Measurements from ENCODE around the gene ARHGAP21.

DNA sequence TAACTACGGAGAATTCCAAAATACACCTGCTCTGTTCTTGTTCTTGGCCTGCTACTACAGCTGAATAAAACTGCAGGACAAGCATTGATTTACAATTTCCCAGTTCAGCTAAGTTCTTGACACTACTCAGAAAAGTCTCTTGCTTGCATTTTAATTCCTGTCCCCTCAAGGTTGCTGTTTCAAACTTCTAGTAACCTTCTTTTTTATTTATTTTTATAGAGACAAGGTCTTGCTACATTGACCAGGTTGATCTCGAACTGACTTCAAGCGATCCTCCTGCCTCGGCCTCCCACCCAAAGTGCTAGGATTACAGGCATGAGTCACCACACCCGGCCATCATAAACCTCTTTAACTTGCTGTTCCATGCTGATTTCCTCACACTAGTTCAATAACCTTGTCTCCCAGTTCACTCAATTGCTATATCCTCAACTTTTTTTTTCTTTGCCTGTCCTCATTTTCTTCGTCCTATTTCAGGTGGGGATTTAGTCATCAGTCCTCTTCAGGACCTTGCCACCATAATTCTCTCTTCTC, 79.9 kb downstream of the ARHGAP21 start:
- TF ChIP-seq EZH2 (IDR thresholded peaks at IDR 0.05; ENCODE audit: low read length): no peak
- TF ChIP-seq, protein P1, sequence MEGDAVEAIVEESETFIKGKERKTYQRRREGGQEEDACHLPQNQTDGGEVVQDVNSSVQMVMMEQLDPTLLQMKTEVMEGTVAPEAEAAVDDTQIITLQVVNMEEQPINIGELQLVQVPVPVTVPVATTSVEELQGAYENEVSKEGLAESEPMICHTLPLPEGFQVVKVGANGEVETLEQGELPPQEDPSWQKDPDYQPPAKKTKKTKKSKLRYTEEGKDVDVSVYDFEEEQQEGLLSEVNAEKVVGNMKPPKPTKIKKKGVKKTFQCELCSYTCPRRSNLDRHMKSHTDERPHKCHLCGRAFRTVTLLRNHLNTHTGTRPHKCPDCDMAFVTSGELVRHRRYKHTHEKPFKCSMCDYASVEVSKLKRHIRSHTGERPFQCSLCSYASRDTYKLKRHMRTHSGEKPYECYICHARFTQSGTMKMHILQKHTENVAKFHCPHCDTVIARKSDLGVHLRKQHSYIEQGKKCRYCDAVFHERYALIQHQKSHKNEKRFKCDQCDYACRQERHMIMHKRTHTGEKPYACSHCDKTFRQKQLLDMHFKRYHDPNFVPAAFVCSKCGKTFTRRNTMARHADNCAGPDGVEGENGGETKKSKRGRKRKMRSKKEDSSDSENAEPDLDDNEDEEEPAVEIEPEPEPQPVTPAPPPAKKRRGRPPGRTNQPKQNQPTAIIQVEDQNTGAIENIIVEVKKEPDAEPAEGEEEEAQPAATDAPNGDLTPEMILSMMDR (optimal IDR thresholded peaks at IDR 0.05 in 1 of 3, IDR thresholded peaks at IDR 0.05 in 1 of 3, conservative IDR thresholded peaks at IDR 0.05 in 1 of 3; ENCODE audit: extremely low read depth in 1 of 3, insufficient read depth in 2 of 3, low read length in 3 of 3): no peak
